Activated T-cell treated with anti-CD3 and anti-CD28 coated beads for 24 hours (primary cell): ENCODE measurements around the gene HOXA7.

Experiments used
- DNase-seq: peaks from one replicate; pipeline ENCODE4 v3.0.0-alpha.2; 2020; ENCODE audit warnings: low read depth

Gene HOXA7

GRCh38 chr7:27193335-27194001 is 37.0 kb upstream of the HOXA7 start:
- DNase-seq: no peak

GRCh38 chr7:27192546-27193334 is 36.3 kb upstream of the HOXA7 start:
- DNase-seq: no peak

DNA sequence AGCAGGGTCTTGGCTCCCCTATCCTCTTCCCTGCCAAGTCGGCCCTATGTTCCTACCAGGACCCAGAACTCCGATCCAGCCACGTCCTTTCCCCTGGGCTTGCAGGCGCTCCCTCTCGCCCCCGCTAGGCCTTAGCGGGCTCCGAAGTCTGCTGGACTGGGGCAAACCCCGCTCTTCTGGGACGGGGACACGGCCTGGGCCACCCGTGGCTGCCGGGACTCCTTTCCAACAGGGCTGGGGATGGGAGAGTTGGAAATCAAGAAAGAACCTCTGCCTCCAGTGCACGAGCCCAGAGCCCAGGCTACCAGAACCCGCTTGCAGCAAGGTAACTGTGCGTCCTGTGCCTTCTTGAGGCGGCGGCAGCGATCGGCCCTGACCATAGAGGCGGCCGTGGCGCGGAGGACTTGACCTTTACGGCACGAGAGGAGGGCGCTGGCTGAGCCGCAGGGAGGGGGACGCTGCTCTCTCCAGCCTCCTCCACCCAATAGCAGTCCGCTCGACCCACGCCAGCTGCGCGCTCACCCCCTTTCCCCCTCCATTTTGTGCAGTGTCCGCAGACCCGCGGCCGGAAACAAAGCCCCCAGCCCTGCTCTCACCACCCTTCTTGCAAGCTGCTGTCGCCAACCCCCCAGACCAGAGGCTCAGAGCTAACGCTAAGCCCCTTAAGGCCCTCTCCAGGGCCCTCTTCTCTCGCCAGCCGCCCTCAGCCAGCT is 35.5 kb upstream of the HOXA7 start:
- DNase-seq: no peak

- no peak for DNase-seq
Measured at GRCh38 chr7:27191161-27191731, 34.8 kb upstream of the HOXA7 start.

GRCh38 chr7:27189997-27190748 is 33.7 kb upstream of the HOXA7 start:
- no peak for DNase-seq

- DNase-seq: no peak
Measured at GRCh38 chr7:27189295-27189996, 33.0 kb upstream of the HOXA7 start.

- DNase-seq: no peak
Measured at GRCh38 chr7:27188386-27189294, 32.2 kb upstream of the HOXA7 start.

DNA sequence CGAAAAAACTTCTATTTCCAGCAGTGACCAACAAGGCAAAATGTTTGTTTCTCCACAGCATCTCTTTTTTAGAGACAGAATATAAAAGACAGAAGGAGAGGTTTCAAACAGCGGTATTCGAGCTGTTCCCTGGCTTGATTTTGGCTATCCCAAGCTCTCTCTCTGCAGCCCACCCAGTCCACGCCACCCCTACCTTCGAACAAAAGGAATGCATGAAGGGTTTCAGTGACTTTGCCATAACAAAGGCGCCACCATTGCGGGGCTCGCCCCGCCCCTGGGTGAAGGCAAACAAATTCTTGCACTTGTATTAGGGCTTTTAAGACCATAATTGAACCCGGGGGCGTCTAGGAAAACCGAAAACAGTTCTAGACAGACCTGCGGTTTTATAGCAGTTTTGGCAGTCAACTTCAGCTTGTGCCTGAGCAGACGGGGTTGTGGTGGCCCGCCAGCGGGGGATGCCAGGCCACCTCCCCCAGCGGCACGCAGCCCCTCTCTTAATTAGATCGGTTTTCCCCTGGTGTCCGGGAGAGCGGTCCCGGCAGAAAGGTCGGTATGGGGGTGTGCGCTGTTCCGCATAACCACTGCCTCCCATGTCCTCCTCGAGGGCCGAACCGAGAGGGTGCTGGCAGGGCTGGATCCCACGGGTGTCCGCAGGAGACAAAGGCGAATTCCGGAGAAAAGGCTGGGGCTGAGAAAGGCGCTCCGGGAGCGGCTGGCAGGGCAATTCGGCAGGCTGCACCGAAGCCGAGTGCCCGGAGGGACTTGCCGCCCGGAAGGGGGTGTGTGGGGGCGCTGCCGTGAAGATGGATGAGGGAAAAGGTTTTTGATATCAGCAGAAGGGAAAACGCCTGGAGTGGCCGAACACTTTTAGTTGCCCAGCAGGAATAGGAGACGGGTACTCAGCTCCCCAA is 31.3 kb upstream of the HOXA7 start:
- DNase-seq: no peak

GRCh38 chr7:27186668-27187474 is 30.4 kb upstream of the HOXA7 start:
- no peak for DNase-seq

GRCh38 chr7:27185854-27186667 is 29.6 kb upstream of the HOXA7 start:
- DNase-seq: no peak

DNA sequence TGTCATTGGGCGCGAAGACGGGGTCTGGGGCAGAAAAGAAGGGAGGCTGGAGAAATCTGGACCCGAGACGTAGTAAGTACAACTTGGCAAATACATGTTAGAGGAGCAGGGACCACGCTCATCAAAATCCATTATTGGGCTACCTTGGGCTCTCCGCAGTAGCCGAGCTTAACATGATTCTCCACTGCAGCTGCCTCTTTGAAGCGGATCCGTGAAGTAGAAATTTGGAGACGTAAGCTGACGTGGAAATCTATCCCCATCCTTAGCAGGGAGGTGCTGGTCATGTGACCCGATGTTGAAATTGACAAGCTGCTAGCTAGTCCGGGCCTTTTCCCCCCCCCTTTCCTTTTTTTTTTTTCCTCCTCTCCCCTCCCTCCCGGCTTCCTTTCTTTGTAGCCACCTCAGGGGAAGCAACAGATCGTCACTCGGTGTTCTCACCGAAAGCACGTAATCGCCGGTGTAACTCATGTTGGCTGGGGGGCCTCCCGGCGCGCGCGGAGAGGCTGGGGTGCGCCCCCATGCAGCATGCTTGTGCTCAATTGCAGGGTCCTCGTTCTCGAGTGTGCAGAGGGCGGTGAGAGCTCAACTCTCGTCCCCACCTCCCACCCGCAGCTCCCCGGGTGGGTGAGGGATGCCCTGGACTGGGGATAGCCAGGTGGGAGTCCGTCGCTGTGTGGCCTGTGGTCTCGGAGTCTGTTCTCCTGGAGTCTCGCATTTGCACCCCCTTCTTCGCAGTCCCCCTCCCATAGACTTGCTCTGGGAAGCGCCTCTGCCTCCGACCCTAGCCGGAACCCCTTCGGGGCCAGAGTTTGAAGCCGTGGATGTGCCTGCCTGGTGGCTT is 28.8 kb upstream of the HOXA7 start, which contains the start of gene HOXA11:
HOXA11 (minus strand) TSS at position 220 of the 841 bp plus-strand sequence; CDS start at position 132, 88 bp downstream.
- DNase-seq: no peak

DNA sequence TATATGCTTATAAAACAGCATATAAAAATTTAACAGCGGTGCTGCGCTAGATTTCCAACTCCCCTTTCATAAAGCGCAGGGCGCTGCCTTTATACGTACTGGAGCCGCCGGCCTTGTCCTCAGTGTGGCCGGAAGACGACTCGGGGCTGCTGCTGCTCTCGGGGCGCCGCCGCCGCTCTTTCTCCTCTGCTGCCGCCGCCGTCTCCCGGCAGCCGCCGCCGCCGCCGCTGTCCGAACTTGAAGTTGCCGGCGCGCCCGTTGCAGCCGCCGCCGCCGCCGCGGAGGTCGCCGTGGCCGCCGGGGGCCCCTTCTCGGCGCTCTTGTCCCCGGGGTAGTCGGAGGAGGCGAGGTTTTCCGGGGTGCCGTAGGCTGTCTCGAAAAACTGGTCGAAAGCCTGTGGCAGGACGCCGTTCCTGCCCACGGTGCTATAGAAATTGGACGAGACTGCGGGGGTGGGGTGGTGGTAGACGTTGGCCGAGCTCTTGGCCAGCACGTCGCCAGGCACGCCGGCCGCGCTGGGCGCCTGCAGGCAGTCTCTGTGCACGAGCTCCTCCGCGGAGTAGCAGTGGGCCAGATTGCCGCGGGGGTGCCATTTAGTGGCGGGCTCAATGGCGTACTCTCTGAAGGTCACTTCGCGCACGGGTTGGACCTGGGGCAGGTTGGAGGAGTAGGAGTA is 28.0 kb upstream of the HOXA7 start:
- no peak for DNase-seq

DNA sequence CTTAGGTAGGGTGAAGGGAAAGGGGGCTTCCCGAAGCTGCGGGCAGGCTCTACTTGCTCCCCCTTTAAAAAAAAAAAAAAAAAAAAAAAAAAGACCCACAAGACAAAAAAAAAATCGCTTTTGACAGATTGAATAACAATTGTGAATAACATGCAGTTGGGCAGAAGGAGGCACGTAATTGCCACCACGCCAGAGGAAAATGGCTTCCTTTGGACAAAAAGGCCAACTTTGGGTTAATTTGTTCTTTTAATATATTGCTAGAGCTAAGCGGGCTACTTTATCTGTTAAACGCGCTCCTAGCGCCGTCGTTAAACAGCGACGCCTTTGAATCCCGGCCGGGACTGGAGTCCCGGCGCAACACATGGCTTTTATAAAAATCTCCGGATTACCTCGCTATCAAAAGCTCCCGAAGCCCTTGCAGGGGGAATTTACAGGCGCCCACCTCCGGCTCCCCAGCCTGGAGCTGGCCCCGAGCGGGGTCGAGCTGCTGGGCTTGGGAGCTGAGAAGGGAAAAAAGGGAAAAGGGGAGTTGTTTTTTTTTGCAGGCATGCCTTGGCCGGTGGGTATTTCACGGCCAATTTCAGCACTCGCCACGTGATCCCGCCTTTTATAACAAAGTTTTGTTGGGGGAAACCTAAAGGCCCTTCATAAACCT is 27.3 kb upstream of the HOXA7 start:
- DNase-seq: no peak

- no peak for DNase-seq
Measured at GRCh38 chr7:27182861-27183681, 26.6 kb upstream of the HOXA7 start.
